GM23338 (cell line): ENCODE results near the gene IFITM5. TPM values are rescaled to one million over a fixed set of nuclear protein-coding genes. Genes with fewer than 3 reads are reported as not detected.
"Not testable (repeated sequence)": the region's sequence is repeated elsewhere in the genome, so short reads cannot be mapped to it uniquely, and the experiment has no call there.

Experiments
- ATAC-seq: fragments of 200-7000 bp; cut with Tn5 transposase; 3 replicates; pipeline ENCODE4 v1.9.1; 2020
- DNase-seq: peaks from one replicate; pipeline ENCODE4 v3.0.0-alpha.2; 2015; ENCODE audit warnings: low spot score
- H2AFZ ChIP-seq: fragments of 200-600 bp; sonication (generic); 2 replicates; pipeline ENCODE4 v1.8.0; 2016; ENCODE audit warnings: antibody characterized with exemption, mild to moderate bottlenecking, moderate library complexity
- H3F3A ChIP-seq: fragments of 200-600 bp; sonication (generic); replicated peaks from 2 replicates; pipeline ENCODE4 v1.8.0; 2017; ENCODE audit warnings: antibody characterized with exemption, mixed run types, low read depth
- H3K27ac ChIP-seq: fragments of 200-600 bp; sonication (generic); 2 replicates; pipeline ENCODE4 v1.6.1; 2016; ENCODE audit warnings: low read depth
- H3K27me3 ChIP-seq: fragments of 200-600 bp; sonication (generic); 2 replicates; pipeline ENCODE4 v1.8.0; 2016; ENCODE audit warnings: mild to moderate bottlenecking, mixed run types, moderate library complexity; ENCODE audit not compliant: insufficient read depth
- H3K36me3 ChIP-seq: fragments of 200-600 bp; sonication (generic); 2 replicates; pipeline ENCODE4 v1.8.0; 2016; ENCODE audit warnings: mild to moderate bottlenecking; ENCODE audit not compliant: insufficient read depth
- H3K4me1 ChIP-seq: fragments of 200-600 bp; sonication (generic); 2 replicates; pipeline ENCODE4 v1.8.0; 2016; ENCODE audit warnings: mild to moderate bottlenecking, moderate library complexity; ENCODE audit not compliant: insufficient read depth
- H3K4me2 ChIP-seq: fragments of 200-600 bp; sonication (generic); 2 replicates; pipeline ENCODE4 v1.7.1; 2017; ENCODE audit warnings: mixed run types
- H3K4me3 ChIP-seq: fragments of 200-600 bp; sonication (generic); 2 replicates; pipeline ENCODE4 v1.6.1; 2016; ENCODE audit warnings: mixed run types
- H3K79me2 ChIP-seq: fragments of 200-600 bp; sonication (generic); replicated peaks from 2 replicates; pipeline ENCODE4 v1.8.0; 2017; ENCODE audit warnings: mild to moderate bottlenecking; ENCODE audit not compliant: insufficient read depth
- H3K9me2 ChIP-seq: fragments of 200-600 bp; sonication (generic); 2 replicates; pipeline ENCODE4 v1.8.0; 2017; ENCODE audit not compliant: insufficient read depth
- H4K20me1 ChIP-seq: fragments of 200-600 bp; sonication (generic); replicated peaks from 2 replicates; pipeline ENCODE4 v1.8.0; 2017; ENCODE audit warnings: mild to moderate bottlenecking; ENCODE audit not compliant: insufficient read depth
- H3K27ac Mint-ChIP-seq: 2 replicates; pipeline ENCODE4 v1.8.0; 2020; ENCODE audit warnings: inconsistent platforms, mild to moderate bottlenecking, moderate library complexity, mixed read lengths
- H3K27me3 Mint-ChIP-seq: 3 replicates; pipeline ENCODE4 v1.8.0; 2022; ENCODE audit warnings: low read depth, mild to moderate bottlenecking, moderate library complexity, mixed read lengths, inconsistent platforms; ENCODE audit not compliant: insufficient read depth, poor library complexity
- H3K36me3 Mint-ChIP-seq: 3 replicates; pipeline ENCODE4 v1.8.0; 2021; ENCODE audit warnings: low read depth, mild to moderate bottlenecking, inconsistent platforms, moderate library complexity, mixed read lengths
- H3K4me1 Mint-ChIP-seq: 3 replicates; pipeline ENCODE4 v1.8.0; 2020; ENCODE audit warnings: mild to moderate bottlenecking, inconsistent platforms, mixed read lengths
- H3K4me3 Mint-ChIP-seq: 3 replicates; pipeline ENCODE4 v1.8.0; 2021; ENCODE audit warnings: moderate library complexity, mild to moderate bottlenecking, inconsistent platforms, mixed read lengths
- H3K9me3 Mint-ChIP-seq: 3 replicates; pipeline ENCODE4 v1.8.0; 2020; ENCODE audit warnings: moderate library complexity, mild to moderate bottlenecking, inconsistent platforms, mixed read lengths
- polyA plus RNA-seq: library from polyadenylated mRNA; unstranded; fragments of >200 nt; fragmentation: Nextera tagmentation; extraction: Ambion mirVana; gene quantifications from 2 replicates; pipeline ENCODE4 v1.2.1, GENCODE V29; 2016
- total RNA-seq: library from RNA; depleted of rRNA; stranded (reverse); fragments of >200 nt; shearing (Covaris generic); gene quantifications from 2 replicates; pipeline ENCODE4 v1.2.3, GENCODE V29; 2014

The IFITM5 gene
- total and polyA plus RNA-seq, 2 experiments from 2014 or later = not detected

GRCh38 chr11:311013-311748, 11.9 kb upstream of the IFITM5 start:
- peak overlapping the region; percentile 70; the same call in 1 of the 2 replicates for H3K4me3 ChIP-seq
- H3K9me3 Mint-ChIP-seq, H3K36me3 ChIP-seq, H3K27ac ChIP-seq, DNase-seq, H4K20me1 ChIP-seq, H2AFZ ChIP-seq, H3K27ac Mint-ChIP-seq, H3K36me3 Mint-ChIP-seq, H3K27me3 ChIP-seq, H3K9me2 ChIP-seq: not testable (repeated sequence)
- Mint-ChIP-seq H3K27me3 (peaks cover 21% of the 10 kb centered on the region), H3K4me1 (peaks cover 66% of the 10 kb centered on the region), H3K4me3 (peak overlapping the region; percentile 59)
- peaks cover 31% of the 10 kb centered on the region for H3K79me2 ChIP-seq
- peak; percentile 20 for ATAC-seq
- H3F3A ChIP-seq = peaks cover 29% of the 10 kb centered on the region
- H3K4me2 ChIP-seq = peak overlapping the region; percentile 84
- peaks cover 57% of the 10 kb centered on the region for H3K4me1 ChIP-seq

- Histone ChIP-seq H3K4me2 (peak overlapping the region; percentile 84), H3K79me2 (peaks cover 25% of the 10 kb centered on the region), H3K4me1 (peaks cover 59% of the 10 kb centered on the region), H3K4me3 (peak overlapping the region; percentile 68), H3F3A (peaks cover 30% of the 10 kb centered on the region)
- H3K27ac Mint-ChIP-seq, H4K20me1 ChIP-seq, H3K27ac ChIP-seq, DNase-seq, H3K27me3 ChIP-seq, H3K9me3 Mint-ChIP-seq, H3K36me3 ChIP-seq, H3K36me3 Mint-ChIP-seq, H3K9me2 ChIP-seq, H2AFZ ChIP-seq: not testable (repeated sequence)
- peaks cover 72% of the 10 kb centered on the region for H3K4me1 Mint-ChIP-seq
- peaks cover 21% of the 10 kb centered on the region for H3K27me3 Mint-ChIP-seq
- H3K4me3 Mint-ChIP-seq = peak overlapping the region; percentile 86
- ATAC-seq = peak; percentile 0; the same call in 2 of the 3 replicates
These were observed 10.8 kb upstream of the IFITM5 start for GRCh38 chr11:309979-310572.

GRCh38 chr11:308740-309665, 9.7 kb upstream of the IFITM5 start:
- not testable (repeated sequence) for H3K27me3 ChIP-seq, H2AFZ ChIP-seq, H3K9me2 ChIP-seq, H3K36me3 Mint-ChIP-seq, DNase-seq, H4K20me1 ChIP-seq, H3K36me3 ChIP-seq, H3K27ac ChIP-seq, ATAC-seq, H3K9me3 Mint-ChIP-seq
- peaks cover 33% of the 10 kb centered on the region for H3F3A ChIP-seq
- Mint-ChIP-seq H3K27ac (peak overlapping the region; percentile 93), H3K4me3 (peak overlapping the region; percentile 86), H3K4me1 (peaks cover 64% of the 10 kb centered on the region), H3K27me3 (peaks cover 30% of the 10 kb centered on the region)
- peak overlapping the region; percentile 68 for H3K4me3 ChIP-seq
- H3K79me2 ChIP-seq = peaks cover 14% of the 10 kb centered on the region
- peaks cover 60% of the 10 kb centered on the region for H3K4me1 ChIP-seq
- H3K4me2 ChIP-seq = peak overlapping the region; percentile 84
